Measurements from ENCODE around the gene PRR30.

Gene PRR30

DNA sequence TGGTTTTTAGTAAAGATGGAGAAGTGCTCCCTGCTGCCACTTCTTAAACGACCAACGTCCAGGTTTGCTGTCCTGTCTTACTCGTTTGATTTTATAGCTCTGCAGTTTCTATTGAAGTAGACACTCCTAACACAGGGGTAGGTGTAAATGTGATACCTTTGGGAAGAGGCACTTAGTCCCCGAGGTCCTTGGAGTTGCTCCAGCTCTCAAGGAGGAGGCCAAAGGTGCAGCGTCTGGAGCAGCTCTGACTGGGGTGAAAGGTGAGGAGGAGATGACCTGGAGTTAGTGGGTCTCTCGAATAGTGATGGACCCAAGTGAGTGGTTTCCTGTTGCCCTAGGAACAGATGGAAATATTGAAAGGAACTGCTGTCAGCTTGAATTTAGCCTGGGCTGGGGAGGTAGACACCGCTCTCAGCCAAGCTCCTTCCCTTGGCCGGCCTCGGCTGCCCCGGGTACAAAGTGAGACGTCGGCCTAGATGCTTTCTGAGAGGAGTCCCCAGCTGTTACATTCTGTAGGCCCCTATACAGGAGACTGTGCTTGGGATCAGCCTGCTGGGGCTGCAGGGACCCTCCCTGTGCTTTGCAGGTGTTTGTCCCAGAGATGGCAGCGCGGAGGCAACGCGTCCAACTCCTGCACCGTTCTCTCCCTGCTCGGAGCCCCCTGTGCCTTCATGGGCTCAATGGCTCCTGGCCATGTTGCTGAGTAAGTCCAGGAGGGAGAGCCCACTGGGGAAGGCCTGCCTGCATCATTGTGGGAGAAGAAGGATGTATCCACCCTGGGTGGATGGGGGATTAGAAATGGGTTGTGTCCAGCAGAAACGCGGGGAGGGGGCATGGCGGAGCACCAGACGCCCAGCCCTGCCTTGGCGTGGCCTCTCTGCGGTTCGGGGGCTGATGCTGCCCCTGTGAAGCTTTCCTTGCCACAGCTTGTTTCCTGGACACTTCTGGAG, 47.2 kb downstream of the PRR30 start:
- ChIA-PET CTCF (interaction anchor here (1.5 to 10.8 kb wide), 6 partner anchors 7 to 591 kb away, joined by 3 to 105 read pairs (median 6); partner anchors contain the start of gene KHK), POLR2A (no interaction called here)
- TF ChIP-seq, protein P1, sequence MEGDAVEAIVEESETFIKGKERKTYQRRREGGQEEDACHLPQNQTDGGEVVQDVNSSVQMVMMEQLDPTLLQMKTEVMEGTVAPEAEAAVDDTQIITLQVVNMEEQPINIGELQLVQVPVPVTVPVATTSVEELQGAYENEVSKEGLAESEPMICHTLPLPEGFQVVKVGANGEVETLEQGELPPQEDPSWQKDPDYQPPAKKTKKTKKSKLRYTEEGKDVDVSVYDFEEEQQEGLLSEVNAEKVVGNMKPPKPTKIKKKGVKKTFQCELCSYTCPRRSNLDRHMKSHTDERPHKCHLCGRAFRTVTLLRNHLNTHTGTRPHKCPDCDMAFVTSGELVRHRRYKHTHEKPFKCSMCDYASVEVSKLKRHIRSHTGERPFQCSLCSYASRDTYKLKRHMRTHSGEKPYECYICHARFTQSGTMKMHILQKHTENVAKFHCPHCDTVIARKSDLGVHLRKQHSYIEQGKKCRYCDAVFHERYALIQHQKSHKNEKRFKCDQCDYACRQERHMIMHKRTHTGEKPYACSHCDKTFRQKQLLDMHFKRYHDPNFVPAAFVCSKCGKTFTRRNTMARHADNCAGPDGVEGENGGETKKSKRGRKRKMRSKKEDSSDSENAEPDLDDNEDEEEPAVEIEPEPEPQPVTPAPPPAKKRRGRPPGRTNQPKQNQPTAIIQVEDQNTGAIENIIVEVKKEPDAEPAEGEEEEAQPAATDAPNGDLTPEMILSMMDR (IDR thresholded peaks at IDR 0.05; ENCODE audit: control extremely low read depth, extremely low read depth, low read depth, missing control alignments), result no peak
- DNase-seq (ENCODE audit: extremely low spot score), result no peak

DNA sequence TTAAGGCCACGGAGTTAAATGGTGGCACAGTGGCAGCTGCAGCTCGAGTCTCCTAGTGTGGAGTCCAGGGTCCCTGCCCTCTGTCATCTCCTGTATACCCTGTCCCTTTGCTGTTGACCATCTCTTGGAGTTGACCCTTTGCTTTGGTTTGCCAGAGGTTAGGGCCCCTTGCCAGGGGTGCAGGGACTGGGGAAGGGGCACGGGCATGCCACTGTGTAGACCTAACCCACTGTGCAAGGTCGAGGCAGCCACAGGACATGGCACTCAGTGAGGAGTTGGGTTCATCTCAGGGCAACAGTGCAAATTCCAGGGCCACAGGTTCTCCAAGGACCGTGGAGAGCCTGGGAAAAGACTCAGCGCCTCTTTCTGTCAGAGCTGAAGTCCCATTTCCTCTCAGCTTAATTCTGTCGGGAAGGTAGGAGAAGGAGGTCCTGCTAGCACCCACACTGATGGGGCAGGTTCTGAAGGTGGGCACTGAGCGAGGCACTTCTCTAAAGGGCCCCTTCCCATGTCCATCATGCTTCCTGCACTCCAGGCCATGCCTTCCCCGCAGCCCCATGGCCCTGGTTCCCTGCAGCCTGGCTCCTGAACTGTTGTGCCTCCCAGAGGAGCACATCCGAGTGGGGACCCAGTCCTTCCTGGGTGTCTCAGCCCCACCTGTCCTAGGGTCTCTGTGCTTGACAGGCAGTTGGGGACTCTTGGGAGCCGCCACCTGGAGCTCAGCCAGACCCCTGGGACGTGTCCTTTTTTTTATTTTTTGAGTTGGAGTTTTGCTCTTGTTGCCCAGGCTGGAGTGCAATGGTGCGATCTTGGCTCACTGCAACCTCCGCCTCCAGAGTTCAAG, 49.9 kb downstream of the PRR30 start:
- CTCF ChIA-PET, result interaction anchor here (1.0 to 9.6 kb wide), 9 partner anchors 8 to 128 kb away, joined by 3 to 105 read pairs (median 5); partner anchors contain the start of gene OST4
- TF ChIP-seq, protein P1 (IDR thresholded peaks at IDR 0.05; ENCODE audit: control extremely low read depth, extremely low read depth, low read depth, missing control alignments), result no peak
- POLR2A ChIA-PET, result no interaction called here

DNA sequence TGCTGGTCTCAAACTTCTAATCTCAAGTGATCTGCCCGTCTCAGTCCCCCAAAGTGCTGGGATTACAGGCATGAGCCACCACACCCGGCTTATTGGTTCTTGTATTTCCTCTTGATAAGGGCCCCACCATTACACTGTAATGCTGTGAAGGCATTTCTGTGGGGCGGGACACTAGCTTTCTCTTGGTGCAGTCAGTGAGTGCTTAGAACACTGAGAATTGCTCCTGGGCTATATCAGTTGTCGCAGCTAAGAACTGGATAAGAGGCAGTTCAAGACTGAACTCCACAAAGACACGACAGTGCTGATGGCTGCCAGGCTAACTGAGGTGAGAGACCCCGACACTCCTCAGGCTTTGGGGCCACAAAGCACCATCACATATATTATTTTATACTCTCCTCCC, 50.6 kb downstream of the PRR30 start:
- ChIA-PET POLR2A (interaction anchor here (0.9 kb wide), 1 partner anchor 38 kb away, joined by 4 read pairs; no protein-coding TSS in a partner anchor), CTCF (interaction anchor here (1.0 to 9.6 kb wide), 9 partner anchors 9 to 191 kb away, joined by 3 to 105 read pairs (median 5); partner anchors contain the start of gene OST4)
- TF ChIP-seq, protein P1 (IDR thresholded peaks at IDR 0.05; ENCODE audit: control extremely low read depth, extremely low read depth, low read depth, missing control alignments), result no peak
- DNase-seq (ENCODE audit: extremely low spot score), result no peak

More for the DNA sequence above, 49.9 kb downstream of the PRR30 start:
- DNase-seq (ENCODE audit: extremely low spot score), result no peak

DNA sequence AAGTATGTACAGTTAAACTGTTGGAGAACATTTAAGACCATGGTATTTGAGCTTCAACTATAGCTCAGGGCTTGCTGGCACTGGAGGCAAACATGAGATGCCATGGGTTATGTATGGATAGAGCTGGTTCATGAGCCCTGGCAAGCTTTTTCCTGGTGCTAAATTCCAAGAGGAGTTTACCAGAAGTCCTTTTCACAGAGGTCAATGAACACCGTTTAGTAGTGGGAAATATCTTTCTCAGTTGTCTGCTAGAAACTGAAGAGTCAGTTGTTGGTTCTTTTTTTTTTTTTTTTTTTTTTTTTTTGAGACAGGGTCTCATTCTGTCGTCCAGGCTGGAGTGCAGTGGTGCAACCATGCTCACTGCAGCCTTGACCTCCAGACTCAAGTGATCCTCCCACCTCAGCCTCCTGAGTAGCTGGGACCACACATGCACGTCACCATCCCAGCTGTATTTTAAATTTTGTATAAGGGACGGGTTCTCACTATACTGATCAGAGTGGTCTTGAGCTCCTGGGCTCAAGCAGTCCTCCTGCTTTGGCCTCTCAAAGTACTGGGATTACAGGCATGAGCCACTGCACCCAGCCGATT, 51.3 kb downstream of the PRR30 start:
- POLR2A ChIA-PET, result interaction anchor here (0.9 kb wide), 1 partner anchor 38 kb away, joined by 4 read pairs; no protein-coding TSS in a partner anchor
- TF ChIP-seq, protein P1 (IDR thresholded peaks at IDR 0.05; ENCODE audit: control extremely low read depth, extremely low read depth, low read depth, missing control alignments), result no peak
- DNase-seq (ENCODE audit: extremely low spot score), result no peak
- CTCF ChIA-PET, result interaction anchor here (0.8 to 9.6 kb wide), 15 partner anchors 10 to 215 kb away, joined by 3 to 105 read pairs (median 5); partner anchors contain the start of genes AGBL5 and OST4
